Astrocyte of the hippocampus (primary cell): ENCODE data around the gene ACVRL1.

Source experiments
- DNase-seq: peaks from one replicate; pipeline ENCODE4 v3.0.0; 2011; ENCODE audit warnings: low read depth, low spot score

The ACVRL1 gene

GRCh38 chr12:51962737-51963136 lies 55.4 kb downstream of the ACVRL1 start:
- no peak for DNase-seq

- no peak for DNase-seq
Measured at GRCh38 chr12:51963477-51963876, 56.2 kb downstream of the ACVRL1 start.

- DNase-seq = no peak
Measured at GRCh38 chr12:51969643-51970042, 62.3 kb downstream of the ACVRL1 start.

- DNase-seq = peak; percentile 81
Measured at GRCh38 chr12:51970904-51971646, 63.8 kb downstream of the ACVRL1 start.

GRCh38 chr12:51971679-51972421 lies 64.5 kb downstream of the ACVRL1 start:
- peak; percentile 24 for DNase-seq

GRCh38 chr12:51972422-51972812 lies 65.1 kb downstream of the ACVRL1 start:
- DNase-seq = no peak

- DNase-seq = peak; percentile 62
Measured at GRCh38 chr12:51972849-51973273, 65.6 kb downstream of the ACVRL1 start.
